ENCODE measurements around the gene NPL.

DNA sequence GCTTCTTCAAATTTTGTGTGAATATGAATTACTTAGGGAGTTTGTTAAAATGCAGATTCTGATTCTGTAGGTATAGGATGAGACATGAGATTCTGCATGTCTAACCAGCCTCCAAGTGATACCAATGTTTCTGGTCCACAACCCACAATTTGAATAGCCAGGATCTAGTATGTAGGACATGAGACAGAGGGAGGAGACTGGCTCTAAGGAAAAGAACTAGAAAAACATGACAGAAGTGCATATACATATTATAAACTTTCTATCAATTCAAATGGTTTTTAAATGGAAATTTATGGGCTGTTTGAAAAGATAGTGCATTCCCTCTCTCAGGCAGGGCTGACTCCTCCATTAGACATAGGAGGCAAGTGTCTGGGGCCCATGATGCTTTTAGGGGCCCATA, 33.9 kb upstream of the NPL start:
- TF ChIP-seq BHLHE40 (IDR thresholded peaks at IDR 0.05; ENCODE audit: borderline replicate concordance) (no peak), FOXA1 (IDR thresholded peaks at IDR 0.05) (no peak), SUZ12 (IDR thresholded peaks at IDR 0.05) (no peak), CTBP1 (IDR thresholded peaks at IDR 0.05; ENCODE audit: borderline replicate concordance) (no peak), FOXM1 (IDR thresholded peaks at IDR 0.05; ENCODE audit: borderline replicate concordance) (no peak), ELF4 (IDR thresholded peaks at IDR 0.05) (no peak), TARDBP (IDR thresholded peaks at IDR 0.05) (no peak), FOXK2 (IDR thresholded peaks at IDR 0.05) (no peak), SP1 (IDR thresholded peaks at IDR 0.05) (no peak), HDGF (IDR thresholded peaks at IDR 0.05; ENCODE audit: borderline replicate concordance) (no peak), L3MBTL2 (conservative IDR thresholded peaks at IDR 0.05) (no peak)
